Endothelial cell of umbilical vein (primary cell): ENCODE results near the gene SDC4. TPM values are rescaled to one million over a fixed set of nuclear protein-coding genes. Genes with fewer than 3 reads are reported as not detected.
A peak's percentile ranks its signal among the peaks of the same experiment; 100 is the strongest.

ENCODE experiments used
- BruUV-seq: library from RNA; stranded (reverse); fragments of 400-500 nt; replicated peaks from 2 replicates; lab custom pipeline; 2021; lab: Mats Ljungman, UMichigan
- CTCF ChIA-PET: fragments of 300-600, 350-600 bp; sonication (Branson Sonifier 250); formaldehyde crosslinking; loops from one replicate; lab custom pipeline; 2021; ENCODE audit warnings: antibody characterized with exemption, inconsistent platforms; lab: Charles Lee
- POLR2A ChIA-PET: fragments of 300-600, 350-600 bp; sonication (Branson Sonifier 250); formaldehyde crosslinking; loops from one replicate; lab custom pipeline; 2021; ENCODE audit warnings: antibody characterized with exemption, inconsistent platforms; lab: Charles Lee
- DNase-seq: peaks from one replicate; pipeline ENCODE4 v3.0.0-alpha.2; 2011; ENCODE audit warnings: low read depth, low spot score
- FAIRE-seq: peaks from 2 replicates; lab custom pipeline; 2011; peaks lifted over from hg19 to GRCh38; lab: Jason Lieb, UNC
- H2AFZ ChIP-seq: 2 replicates; pipeline ENCODE4 v1.6.0; 2012; ENCODE audit warnings: low read depth, low read length, control low read depth, inconsistent platforms
- H3K27ac ChIP-seq: 2 replicates; pipeline ENCODE4 v1.5.1; 2011; ENCODE audit warnings: low read depth, mild to moderate bottlenecking, control low read depth, low read length, moderate library complexity; ENCODE audit not compliant: insufficient read depth
- H3K27me3 ChIP-seq, 2 experiments: 2 replicates each; pipeline versions ENCODE4 v1.6.0 to v1.6.1; 2011; ENCODE audit warnings: low read length in 2 of 2, mixed read lengths in 1 of 2; ENCODE audit not compliant: control insufficient read depth in 2 of 2, insufficient read depth in 2 of 2
- H3K36me3 ChIP-seq, 2 experiments: 2 replicates in 1 of 2; 3 replicates in 1 of 2; pipeline ENCODE4 v1.5.1; 2011; ENCODE audit warnings: low read length in 2 of 2, mild to moderate bottlenecking in 1 of 2, moderate library complexity in 1 of 2; ENCODE audit not compliant: control insufficient read depth in 2 of 2, insufficient read depth in 2 of 2; ENCODE audit errors: extremely low read depth in 1 of 2
- H3K4me1 ChIP-seq: 3 replicates; pipeline ENCODE4 v1.5.1; 2011; ENCODE audit warnings: mild to moderate bottlenecking, low read length; ENCODE audit not compliant: control insufficient read depth, insufficient read depth; ENCODE audit errors: extremely low read depth
- H3K4me2 ChIP-seq: 2 replicates; pipeline ENCODE4 v1.6.1; 2011; ENCODE audit warnings: low read length, control low read depth, mixed read lengths; ENCODE audit not compliant: insufficient read depth
- H3K4me3 ChIP-seq, 3 experiments: fragments of 200-600 bp in 1 of 3; sonication (generic), shearing (Covaris generic) in 1 of 3; replicated peaks in 1 of 3; 2 replicates each; pipeline ENCODE4 v1.5.1; 2011 to 2016; ENCODE audit warnings: control low read depth in 3 of 3, low read length in 3 of 3, mild to moderate bottlenecking in 2 of 3, inconsistent platforms in 1 of 3, low read depth in 1 of 3, moderate library complexity in 1 of 3; ENCODE audit not compliant: insufficient read depth in 1 of 3
- H3K79me2 ChIP-seq: 2 replicates; pipeline ENCODE4 v1.6.0; 2012; ENCODE audit warnings: low read length, inconsistent platforms; ENCODE audit not compliant: control insufficient read depth, insufficient read depth
- H3K9ac ChIP-seq: replicated peaks from 2 replicates; pipeline ENCODE3; 2011; ENCODE audit warnings: low read length, control low read depth; ENCODE audit not compliant: insufficient read depth; ENCODE audit errors: extremely low read depth
- H3K9me1 ChIP-seq: replicated peaks from 3 replicates; pipeline ENCODE4 v1.6.0; 2011; ENCODE audit warnings: mild to moderate bottlenecking, low read length; ENCODE audit not compliant: control insufficient read depth, insufficient read depth; ENCODE audit errors: extremely low read depth
- H3K9me3 ChIP-seq: replicated peaks from 2 replicates; pipeline ENCODE4 v1.5.1; 2012; ENCODE audit warnings: low read length, inconsistent platforms; ENCODE audit not compliant: control insufficient read depth, insufficient read depth
- H4K20me1 ChIP-seq: replicated peaks from 2 replicates; pipeline ENCODE3; 2011; ENCODE audit warnings: mild to moderate bottlenecking, low read length; ENCODE audit not compliant: control insufficient read depth, insufficient read depth; ENCODE audit errors: extremely low read depth
- CTCF ChIP-seq, 2 donors: IDR thresholded peaks; 1 replicate in 1 of 2; 2 replicates in 1 of 2; pipeline ENCODE4 v1.5.1; 2011; ENCODE audit warnings: low read length in 2 of 2, mild to moderate bottlenecking in 2 of 2, moderate library complexity in 2 of 2, control low read depth in 1 of 2, inconsistent platforms in 1 of 2, low read depth in 1 of 2; ENCODE audit not compliant: insufficient read depth in 1 of 2; ENCODE audit errors: extremely low read depth in 1 of 2
- EZH2 ChIP-seq: IDR thresholded peaks from 2 replicates; pipeline ENCODE4 v1.6.1; 2012; ENCODE audit warnings: borderline replicate concordance, low read depth, mild to moderate bottlenecking, moderate library complexity, low read length, inconsistent platforms; ENCODE audit not compliant: severe bottlenecking
- FOS ChIP-seq: IDR thresholded peaks from 2 replicates; pipeline ENCODE4 v1.6.1; 2011; ENCODE audit warnings: mild to moderate bottlenecking, low read length, moderate library complexity, borderline replicate concordance; ENCODE audit not compliant: insufficient read depth
- GATA2 ChIP-seq: IDR thresholded peaks from 2 replicates; pipeline ENCODE4 v1.7.0; 2011; ENCODE audit warnings: low read depth, mild to moderate bottlenecking, moderate library complexity, mixed read lengths, low read length; ENCODE audit not compliant: insufficient read length, insufficient read depth
- JUN ChIP-seq: IDR thresholded peaks from 2 replicates; pipeline ENCODE4 v1.6.1; 2011; ENCODE audit warnings: borderline replicate concordance, low read depth; ENCODE audit not compliant: insufficient read length, insufficient read depth
- MAX ChIP-seq: IDR thresholded peaks from 2 replicates; pipeline ENCODE4 v1.6.1; 2011; ENCODE audit not compliant: insufficient read depth, insufficient read length
- MYC ChIP-seq: IDR thresholded peaks from one replicate; pipeline ENCODE4 v1.6.1; 2011; ENCODE audit warnings: mild to moderate bottlenecking, low read depth, low read length
- POLR2A ChIP-seq: IDR thresholded peaks from 2 replicates; pipeline ENCODE4 v1.6.1; 2012; ENCODE audit warnings: low read depth, mild to moderate bottlenecking, control low read depth, low read length
- POLR2AphosphoS5 ChIP-seq: IDR thresholded peaks from 2 replicates; pipeline ENCODE4 v1.6.1; 2012; ENCODE audit warnings: low read depth, mild to moderate bottlenecking, control low read depth, low read length, moderate library complexity; ENCODE audit not compliant: insufficient read depth
- dilution Hi-C: fragments of 300-500 bp; cut with MboI; formaldehyde crosslinking; loops from one replicate; pipeline ENCODE4 v1.15.0; 2019; ENCODE audit warnings: low sequenced_read_pairs; ENCODE audit not compliant: extremely low pct_ligation_motif_present
- intact Hi-C: fragments of 100-400 bp; cut with micrococcal nuclease; formaldehyde crosslinking; loops from one replicate; pipeline ENCODE4 v1.10.0; 2022
- polyA plus RNA-seq, 4 experiments: library from polyadenylated mRNA; depleted of rRNA in 3 of 4; stranded (reverse) in 3 of 4; unstranded in 1 of 4; fragments of >200 nt; gene quantifications; 2 replicates each; pipeline versions ENCODE4 v1.2.1 to v1.2.3, GENCODE V29; 2011 to 2012; ENCODE audit warnings: missing spikeins in 1 of 4
- total RNA-seq: library from RNA; stranded (reverse); gene quantifications from 2 replicates; pipeline ENCODE4 v1.2.3, GENCODE V29; 2021

Gene SDC4
- total and polyA plus RNA-seq, 2 donors (not counting 3 experiments of a cell fraction or from before 2014, with no cell fraction given): 26.3 to 32.0 TPM

- peak; percentile 59 for DNase-seq
- intact Hi-C loops (no loop called here), dilution Hi-C loops (no loop called here)
- Histone ChIP-seq H3K36me3 (no peaks in the 10 kb centered on the region), H3K4me2 (peak overlapping the region; percentile 28), H3K4me3 (no peak overlapping the region), H3K9ac (peak overlapping the region; percentile 70), H3K79me2 (peaks cover 7% of the 10 kb centered on the region), H3K4me1 (peaks cover 42% of the 10 kb centered on the region), H4K20me1 (no peaks in the 10 kb centered on the region), H3K9me1 (no peaks in the 10 kb centered on the region), H3K9me3 (no peaks in the 10 kb centered on the region), H2AFZ (no peak overlapping the region), H3K27ac (peak overlapping the region; percentile 91), H3K27me3 (no peaks in the 10 kb centered on the region)
- FAIRE-seq: no peak
- TF ChIP-seq EZH2 (no peak), MAX (no peak), JUN (no peak), POLR2AphosphoS5 (no peak), MYC (no peak), GATA2 (no peak), CTCF (IDR thresholded peaks at IDR 0.05; ENCODE audit: extremely low read depth in 1 of 2, insufficient read depth in 1 of 2, low read depth in 1 of 2, low read length in 2 of 2) (no peak), POLR2A (no peak), FOS (no peak)
- POLR2A ChIA-PET: interaction anchor here (0.7 to 5.6 kb wide), 2 partner anchors 11 to 78 kb away, joined by 3 to 52 read pairs; partner anchors contain the start of gene SDC4
- no TSS peak for BruUV-seq
- CTCF ChIA-PET: interaction anchor here (0.8 to 8.3 kb wide), 10 partner anchors 11 to 412 kb away, joined by 3 to 111 read pairs (median 9); partner anchors contain the start of gene SDC4
These were observed 10.8 kb upstream of the SDC4 start for GRCh38 chr20:45359069-45359405.
